ENCODE measurements around the gene DPCD.

DPCD gene

DNA sequence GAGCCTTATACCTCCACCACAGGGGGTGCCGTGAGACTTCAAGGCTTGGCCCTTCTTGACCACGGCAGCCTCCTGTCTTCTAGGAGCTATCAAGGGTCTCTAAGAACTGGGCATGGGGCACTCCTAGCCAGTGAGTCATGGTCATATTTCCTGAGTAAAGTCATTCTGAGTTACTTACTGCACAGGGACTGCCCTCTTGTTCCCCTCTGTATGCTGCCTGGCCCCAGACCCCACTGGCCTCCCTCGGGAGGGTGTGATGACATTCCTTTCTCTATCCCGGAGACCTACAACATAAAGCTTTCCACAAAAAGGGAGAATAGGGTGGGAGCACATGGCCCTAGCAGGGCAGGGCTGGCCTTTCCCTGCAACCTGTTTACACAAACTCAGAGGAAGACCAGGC lies 21.4 kb downstream of the DPCD start:
- no peak overlapping the region for H3K4me3 ChIP-seq (ENCODE audit: low read depth, low read length)
- DNase-seq (ENCODE audit: low read depth, low spot score): no peak
- ChIA-PET POLR2A (interaction anchor here (0.7 kb wide), 1 partner anchor 11 kb away, joined by 3 read pairs; no protein-coding TSS in a partner anchor), CTCF (interaction anchor here (0.8 to 14.6 kb wide), 5 partner anchors 8 to 448 kb away, joined by 3 to 265 read pairs (median 7); partner anchors contain the start of gene NPM3)
- TF ChIP-seq, protein P1, sequence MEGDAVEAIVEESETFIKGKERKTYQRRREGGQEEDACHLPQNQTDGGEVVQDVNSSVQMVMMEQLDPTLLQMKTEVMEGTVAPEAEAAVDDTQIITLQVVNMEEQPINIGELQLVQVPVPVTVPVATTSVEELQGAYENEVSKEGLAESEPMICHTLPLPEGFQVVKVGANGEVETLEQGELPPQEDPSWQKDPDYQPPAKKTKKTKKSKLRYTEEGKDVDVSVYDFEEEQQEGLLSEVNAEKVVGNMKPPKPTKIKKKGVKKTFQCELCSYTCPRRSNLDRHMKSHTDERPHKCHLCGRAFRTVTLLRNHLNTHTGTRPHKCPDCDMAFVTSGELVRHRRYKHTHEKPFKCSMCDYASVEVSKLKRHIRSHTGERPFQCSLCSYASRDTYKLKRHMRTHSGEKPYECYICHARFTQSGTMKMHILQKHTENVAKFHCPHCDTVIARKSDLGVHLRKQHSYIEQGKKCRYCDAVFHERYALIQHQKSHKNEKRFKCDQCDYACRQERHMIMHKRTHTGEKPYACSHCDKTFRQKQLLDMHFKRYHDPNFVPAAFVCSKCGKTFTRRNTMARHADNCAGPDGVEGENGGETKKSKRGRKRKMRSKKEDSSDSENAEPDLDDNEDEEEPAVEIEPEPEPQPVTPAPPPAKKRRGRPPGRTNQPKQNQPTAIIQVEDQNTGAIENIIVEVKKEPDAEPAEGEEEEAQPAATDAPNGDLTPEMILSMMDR (IDR thresholded peaks at IDR 0.05; ENCODE audit: insufficient read depth, low read length, missing control alignments): no peak

DNA sequence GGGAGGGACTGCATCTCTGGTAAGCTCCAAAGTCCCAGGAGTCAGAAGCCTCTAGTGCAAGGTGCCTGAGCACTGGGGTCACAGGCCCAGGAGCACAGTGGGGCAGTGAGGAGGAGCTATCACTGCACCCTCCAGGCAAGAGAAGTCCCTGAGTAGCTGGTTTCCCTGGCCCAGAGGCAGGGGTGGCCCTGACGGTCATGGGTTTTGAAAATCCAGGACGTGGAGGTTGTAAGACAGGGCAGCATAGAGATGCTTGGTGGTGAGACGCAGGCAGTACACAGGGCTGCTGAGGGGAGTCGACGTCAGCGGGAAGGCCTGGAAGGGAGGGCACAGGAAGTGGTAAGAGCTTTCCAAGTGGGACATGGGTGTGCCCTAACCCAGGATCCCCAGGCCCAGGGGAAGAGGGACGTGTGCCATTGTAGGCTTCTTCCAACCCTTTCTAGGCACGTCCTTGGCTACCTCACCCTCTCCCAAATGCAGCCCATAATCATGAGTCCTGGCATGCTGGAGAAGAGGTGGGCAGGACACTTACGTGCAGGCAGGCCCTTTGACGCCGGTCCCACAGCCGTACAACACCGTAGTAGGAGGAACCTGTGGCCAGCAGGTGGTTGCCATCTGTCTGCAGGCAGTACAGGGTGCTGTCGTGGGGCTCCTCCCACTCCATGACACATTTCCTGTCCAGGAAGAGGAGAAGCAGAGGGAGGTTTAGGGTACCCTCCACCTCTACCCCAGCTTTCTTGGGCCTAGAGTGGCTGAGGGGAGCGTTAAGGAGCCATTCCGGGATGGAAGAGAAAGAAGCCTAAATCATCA lies 23.2 kb downstream of the DPCD start:
- TF ChIP-seq, protein P1 (IDR thresholded peaks at IDR 0.05; ENCODE audit: insufficient read depth, low read length, missing control alignments): no peak
- ChIA-PET CTCF (interaction anchor here (1.0 to 14.6 kb wide), 4 partner anchors 9 to 397 kb away, joined by 3 to 265 read pairs (median 8); partner anchors contain the start of gene NPM3), POLR2A (no interaction called here)
- H3K4me3 ChIP-seq (ENCODE audit: low read depth, low read length): no peak overlapping the region
- no peak for DNase-seq (ENCODE audit: low read depth, low spot score)

DNA sequence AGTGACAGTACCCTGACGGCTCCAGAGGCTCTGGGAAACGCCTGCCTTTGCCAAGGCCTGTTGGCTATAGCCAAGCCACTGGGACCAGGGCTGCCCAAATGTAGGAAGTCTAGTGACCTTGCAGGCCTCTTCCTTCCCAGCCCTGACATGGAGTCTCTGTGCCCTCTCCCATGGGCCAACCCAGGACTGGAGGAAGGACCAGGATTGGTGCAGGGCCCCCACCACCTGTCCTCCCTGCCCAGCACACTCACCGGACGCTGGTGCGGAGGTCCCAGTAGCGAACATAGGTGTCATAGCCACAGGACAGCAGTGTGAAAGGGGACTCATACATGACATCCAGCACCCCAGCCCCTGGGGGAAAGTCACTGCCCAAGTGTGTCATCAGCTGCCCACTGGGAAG lies 24.0 kb downstream of the DPCD start:
- TF ChIP-seq, protein P1 (IDR thresholded peaks at IDR 0.05; ENCODE audit: insufficient read depth, low read length, missing control alignments): no peak
- no peak for DNase-seq (ENCODE audit: low read depth, low spot score)
- POLR2A ChIA-PET: no interaction called here
- CTCF ChIA-PET: interaction anchor here (1.1 to 14.6 kb wide), 3 partner anchors 9 to 571 kb away, joined by 3 to 265 read pairs (median 13); partner anchors contain the start of gene NPM3
- H3K4me3 ChIP-seq (ENCODE audit: low read depth, low read length): no peak overlapping the region

DNA sequence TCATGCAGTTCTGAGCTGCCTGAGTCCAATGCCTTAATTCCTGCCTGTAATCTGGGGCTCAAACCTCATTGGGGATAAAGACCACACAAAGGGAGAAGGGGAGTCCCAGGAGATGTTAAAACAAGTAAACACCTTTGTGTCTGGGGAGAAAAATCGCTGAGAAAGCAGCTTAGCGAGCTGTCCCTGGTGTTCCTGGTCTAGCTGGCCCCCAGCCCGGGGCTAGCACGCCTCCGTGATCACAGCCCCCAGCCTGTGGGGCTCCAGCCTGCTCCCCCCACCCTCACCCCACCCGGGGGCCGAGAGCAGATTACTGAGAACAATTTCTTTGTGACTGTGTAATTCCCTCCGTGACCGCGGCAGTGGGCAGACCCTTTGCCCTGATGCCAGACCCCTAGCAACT lies 24.8 kb downstream of the DPCD start:
- ChIA-PET CTCF (interaction anchor here (1.1 to 14.6 kb wide), 3 partner anchors 10 to 572 kb away, joined by 3 to 265 read pairs (median 13); partner anchors contain the start of gene NPM3), POLR2A (no interaction called here)
- TF ChIP-seq, protein P1 (IDR thresholded peaks at IDR 0.05; ENCODE audit: insufficient read depth, low read length, missing control alignments): no peak
- no peak overlapping the region for H3K4me3 ChIP-seq (ENCODE audit: low read depth, low read length)
- no peak for DNase-seq (ENCODE audit: low read depth, low spot score)

DNA sequence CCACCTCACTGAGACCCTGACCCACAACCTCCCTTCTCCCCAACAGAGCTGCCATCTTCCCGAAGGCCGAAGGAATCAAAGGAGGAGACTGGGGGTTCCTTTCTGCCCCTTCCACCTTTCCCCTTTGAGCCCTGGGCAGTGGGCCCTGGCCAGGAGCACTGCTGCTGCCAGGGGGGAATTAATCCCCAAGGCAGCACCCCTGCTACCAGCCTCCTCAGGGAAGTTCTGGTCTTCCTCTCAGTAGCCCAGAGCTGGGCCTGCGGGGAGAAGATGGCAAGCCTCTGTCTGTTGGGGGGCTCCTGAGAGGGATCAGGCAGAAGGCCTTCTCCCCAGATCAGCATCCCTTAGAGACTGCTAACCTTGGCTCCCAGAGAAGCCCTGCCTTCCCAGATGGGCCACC lies 25.5 kb downstream of the DPCD start:
- DNase-seq (ENCODE audit: low read depth, low spot score): no peak
- ChIA-PET POLR2A (no interaction called here), CTCF (interaction anchor here (2.4 to 14.6 kb wide), 2 partner anchors 11 to 167 kb away, joined by 13 to 265 read pairs; partner anchors contain the start of gene NPM3)
- TF ChIP-seq, protein P1 (IDR thresholded peaks at IDR 0.05; ENCODE audit: insufficient read depth, low read length, missing control alignments): no peak
- no peak overlapping the region for H3K4me3 ChIP-seq (ENCODE audit: low read depth, low read length)
